ENCODE data around the gene RGS10.

- no peak for TF ChIP-seq YY1 (IDR thresholded peaks at IDR 0.05; ENCODE audit: insufficient read depth, insufficient read length)
- no peak for TF ChIP-seq ZNF274 (IDR thresholded peaks at IDR 0.05; ENCODE audit: low read depth, low read length)
These were observed 20.9 kb downstream of the RGS10 start for GRCh38 chr10:119521443-119522204.
